NCI-H2081 (cell line): ENCODE results near the gene ARL5C.

ENCODE experiments used
- DNase-seq, 2 experiments: peaks; one replicate each; lab custom pipeline; 2025; lab: John Stamatoyannopoulos, UW

The ARL5C gene

GRCh38 chr17:39107973-39108372, 58.0 kb downstream of the ARL5C start:
- DNase-seq: no peak

GRCh38 chr17:39107155-39107554, 58.8 kb downstream of the ARL5C start:
- no peak for DNase-seq
